ENCODE results near the gene ACOT11.

GRCh38 chr1:54627196-54627595 is 79.2 kb downstream of the ACOT11 start:
- TF ChIP-seq CTCF (IDR thresholded peaks at IDR 0.05; ENCODE audit: low read length) (no peak), EZH2 (optimal IDR thresholded peaks at IDR 0.05; ENCODE audit: low read depth, low read length) (no peak)

Measured in MM.1S (cell line).